ENCODE results near the gene ARHGEF19. TPM values are rescaled to one million over a fixed set of nuclear protein-coding genes. Genes with fewer than 3 reads are reported as not detected.

Gene ARHGEF19
- polyA plus RNA-seq, 1 experiment, result 11.6 TPM

DNA sequence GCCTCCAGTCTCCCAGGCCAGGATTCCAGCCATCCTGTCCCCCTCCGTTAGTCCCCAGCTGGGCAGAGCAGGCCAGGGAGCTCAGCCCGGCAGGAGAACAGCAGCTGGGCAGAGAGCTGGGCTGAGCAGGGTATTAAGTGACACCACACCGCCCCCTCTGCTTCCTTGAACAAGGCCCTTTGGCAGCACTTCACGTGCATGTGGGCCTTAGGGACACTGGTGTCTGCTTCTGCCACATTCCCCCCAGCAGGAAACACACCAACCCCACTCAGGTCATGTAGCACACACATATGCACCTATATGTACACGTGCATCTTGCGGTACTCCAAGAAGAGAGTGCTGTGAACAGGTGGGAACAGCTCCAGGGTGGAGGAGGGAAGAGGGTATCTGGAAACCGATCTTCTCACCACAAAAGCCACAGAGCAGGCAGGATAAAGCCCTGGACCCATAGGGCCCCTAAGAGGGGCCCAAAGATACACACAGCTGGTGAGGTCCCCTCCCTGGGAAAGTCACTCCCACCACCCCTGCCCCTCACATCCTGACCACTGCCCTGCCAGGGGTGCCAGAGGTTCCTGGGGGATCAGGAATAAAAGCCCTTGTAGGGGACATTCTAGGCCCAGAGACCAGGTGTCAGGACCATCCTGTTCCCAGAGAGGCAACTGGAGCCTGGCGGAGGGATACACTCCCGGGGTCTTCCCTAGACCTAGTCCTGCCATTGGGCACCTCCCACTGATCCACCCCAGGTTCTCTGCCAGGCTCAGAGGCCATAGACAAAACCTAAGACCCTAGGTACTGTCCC lies 61.1 kb downstream of the ARHGEF19 start:
- POLR2A ChIA-PET, result no interaction called here

GRCh38 chr1:16150508-16150907 lies 61.9 kb downstream of the ARHGEF19 start:
- no peak for DNase-seq (ENCODE audit: low read depth)
- no peaks in the 10 kb centered on the region for H3K27me3 ChIP-seq (ENCODE audit: control insufficient read depth, insufficient read depth, low read length)
- no peak overlapping the region for H3K4me3 ChIP-seq (ENCODE audit: low read depth, low read length)
- TF ChIP-seq, protein P1, sequence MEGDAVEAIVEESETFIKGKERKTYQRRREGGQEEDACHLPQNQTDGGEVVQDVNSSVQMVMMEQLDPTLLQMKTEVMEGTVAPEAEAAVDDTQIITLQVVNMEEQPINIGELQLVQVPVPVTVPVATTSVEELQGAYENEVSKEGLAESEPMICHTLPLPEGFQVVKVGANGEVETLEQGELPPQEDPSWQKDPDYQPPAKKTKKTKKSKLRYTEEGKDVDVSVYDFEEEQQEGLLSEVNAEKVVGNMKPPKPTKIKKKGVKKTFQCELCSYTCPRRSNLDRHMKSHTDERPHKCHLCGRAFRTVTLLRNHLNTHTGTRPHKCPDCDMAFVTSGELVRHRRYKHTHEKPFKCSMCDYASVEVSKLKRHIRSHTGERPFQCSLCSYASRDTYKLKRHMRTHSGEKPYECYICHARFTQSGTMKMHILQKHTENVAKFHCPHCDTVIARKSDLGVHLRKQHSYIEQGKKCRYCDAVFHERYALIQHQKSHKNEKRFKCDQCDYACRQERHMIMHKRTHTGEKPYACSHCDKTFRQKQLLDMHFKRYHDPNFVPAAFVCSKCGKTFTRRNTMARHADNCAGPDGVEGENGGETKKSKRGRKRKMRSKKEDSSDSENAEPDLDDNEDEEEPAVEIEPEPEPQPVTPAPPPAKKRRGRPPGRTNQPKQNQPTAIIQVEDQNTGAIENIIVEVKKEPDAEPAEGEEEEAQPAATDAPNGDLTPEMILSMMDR (IDR thresholded peaks at IDR 0.05; ENCODE audit: insufficient read depth, low read depth, low read length), result no peak
- H3K36me3 ChIP-seq (ENCODE audit: control insufficient read depth, insufficient read depth, low read length), result peaks cover 24% of the 10 kb centered on the region
- CTCF ChIA-PET, result interaction anchor here (0.6 to 13.9 kb wide), 7 partner anchors 18 to 76 kb away, joined by 3 to 179 read pairs (median 5); no protein-coding TSS in a partner anchor
- POLR2A ChIA-PET, result no interaction called here

More for the DNA sequence above, 61.1 kb downstream of the ARHGEF19 start:
- no peak for DNase-seq (ENCODE audit: low read depth)
- Histone ChIP-seq H3K27me3 (ENCODE audit: control insufficient read depth, insufficient read depth, low read length) (no peaks in the 10 kb centered on the region), H3K4me3 (ENCODE audit: low read depth, low read length) (no peak overlapping the region), H3K36me3 (ENCODE audit: control insufficient read depth, insufficient read depth, low read length) (peaks cover 24% of the 10 kb centered on the region)
- TF ChIP-seq, protein P1 (IDR thresholded peaks at IDR 0.05; ENCODE audit: insufficient read depth, low read depth, low read length), result no peak; the same call in 1 of the 2 replicates
- CTCF ChIA-PET, result interaction anchor here (0.6 to 13.9 kb wide), 7 partner anchors 17 to 77 kb away, joined by 3 to 179 read pairs (median 5); no protein-coding TSS in a partner anchor

GRCh38 chr1:16149702-16150488 lies 62.6 kb downstream of the ARHGEF19 start:
- CTCF ChIA-PET, result interaction anchor here (1.0 to 13.9 kb wide), 4 partner anchors 19 to 69 kb away, joined by 3 to 179 read pairs (median 4); no protein-coding TSS in a partner anchor
- Histone ChIP-seq H3K36me3 (ENCODE audit: control insufficient read depth, insufficient read depth, low read length) (peaks cover 24% of the 10 kb centered on the region), H3K4me3 (ENCODE audit: low read depth, low read length) (no peak overlapping the region), H3K27me3 (ENCODE audit: control insufficient read depth, insufficient read depth, low read length) (no peaks in the 10 kb centered on the region)
- TF ChIP-seq, protein P1 (IDR thresholded peaks at IDR 0.05; ENCODE audit: insufficient read depth, low read depth, low read length), result no peak
- POLR2A ChIA-PET, result no interaction called here
- DNase-seq (ENCODE audit: low read depth), result no peak

- no peaks in the 10 kb centered on the region for H3K27me3 ChIP-seq (ENCODE audit: control insufficient read depth, insufficient read depth, low read length)
- POLR2A ChIA-PET, result no interaction called here
- TF ChIP-seq, protein P1 (IDR thresholded peaks at IDR 0.05; ENCODE audit: insufficient read depth, low read depth, low read length), result no peak
- peaks cover 24% of the 10 kb centered on the region for H3K36me3 ChIP-seq (ENCODE audit: control insufficient read depth, insufficient read depth, low read length)
- CTCF ChIA-PET, result interaction anchor here (1.9 to 13.9 kb wide), 2 partner anchors 9 to 68 kb away, joined by 4 to 179 read pairs; no protein-coding TSS in a partner anchor
- no peak for DNase-seq (ENCODE audit: low read depth)
- no peak overlapping the region for H3K4me3 ChIP-seq (ENCODE audit: low read depth, low read length)
These were observed 63.3 kb downstream of the ARHGEF19 start for GRCh38 chr1:16149146-16149545.

All from BJ (cell line).